GM23248 (cell line): ENCODE measurements around the gene MYRF. TPM values are rescaled to one million over a fixed set of nuclear protein-coding genes. Genes with fewer than 3 reads are reported as not detected.
A peak's percentile ranks its signal among the peaks of the same experiment; 100 is the strongest.

Source experiments
- DNase-seq: peaks from one replicate; pipeline ENCODE4 v3.0.0-alpha.2; 2015
- H2AFZ ChIP-seq: fragments of 200-600 bp; sonication (generic); 2 replicates; pipeline ENCODE4 v1.6.1; 2016; ENCODE audit warnings: antibody characterized with exemption
- H3F3A ChIP-seq: fragments of 200-600 bp; sonication (generic); 2 replicates; pipeline ENCODE4 v1.6.1; 2016; ENCODE audit warnings: mild to moderate bottlenecking, antibody characterized with exemption, mixed run types; ENCODE audit not compliant: insufficient read depth
- H3K27ac ChIP-seq: fragments of 200-600 bp; sonication (generic); 2 replicates; pipeline ENCODE4 v1.5.1; 2016; ENCODE audit warnings: mild to moderate bottlenecking
- H3K27me3 ChIP-seq: fragments of 200-600 bp; sonication (generic); replicated peaks from 2 replicates; pipeline ENCODE4 v1.6.1; 2016; ENCODE audit warnings: mild to moderate bottlenecking; ENCODE audit not compliant: insufficient read depth
- H3K36me3 ChIP-seq: fragments of 200-600 bp; sonication (generic); 2 replicates; pipeline ENCODE4 v1.6.1; 2016; ENCODE audit warnings: low read depth, mild to moderate bottlenecking
- H3K4me1 ChIP-seq: fragments of 200-600 bp; sonication (generic); 2 replicates; pipeline ENCODE4 v1.6.1; 2016; ENCODE audit warnings: mild to moderate bottlenecking; ENCODE audit not compliant: insufficient read depth
- H3K4me2 ChIP-seq: fragments of 200-600 bp; sonication (generic); one replicate; pipeline ENCODE4 v1.6.1; 2016; ENCODE audit warnings: mild to moderate bottlenecking; ENCODE audit not compliant: unreplicated experiment
- H3K4me3 ChIP-seq: fragments of 200-600 bp; sonication (generic); 2 replicates; pipeline ENCODE4 v1.5.1; 2016; ENCODE audit warnings: mild to moderate bottlenecking
- H3K79me2 ChIP-seq: fragments of 200-600 bp; sonication (generic); 2 replicates; pipeline ENCODE4 v1.6.1; 2016; ENCODE audit warnings: mild to moderate bottlenecking; ENCODE audit not compliant: insufficient read depth
- H3K9ac ChIP-seq: fragments of 200-600 bp; sonication (generic); 2 replicates; pipeline ENCODE4 v1.6.1; 2016; ENCODE audit warnings: mild to moderate bottlenecking
- H3K9me2 ChIP-seq: fragments of 200-600 bp; sonication (generic); 2 replicates; pipeline ENCODE4 v1.6.1; 2016; ENCODE audit warnings: mixed run types, mild to moderate bottlenecking, moderate library complexity; ENCODE audit not compliant: insufficient read depth
- H3K9me3 ChIP-seq: fragments of 200-600 bp; sonication (generic); one replicate; pipeline ENCODE4 v1.6.1; 2017; ENCODE audit warnings: low read depth
- H4K20me1 ChIP-seq: fragments of 200-600 bp; sonication (generic); 2 replicates; pipeline ENCODE4 v1.6.0; 2016; ENCODE audit not compliant: insufficient read depth
- EZH2 ChIP-seq: fragments of 200-600 bp; sonication (generic); IDR thresholded peaks from 2 replicates; pipeline ENCODE4 v1.6.1; 2018; ENCODE audit warnings: antibody characterized with exemption, mild to moderate bottlenecking; ENCODE audit not compliant: insufficient read depth, poor library complexity, severe bottlenecking
- EZH2phosphoT487 ChIP-seq: fragments of 200-600 bp; sonication (generic); IDR thresholded peaks from 2 replicates; pipeline ENCODE4 v1.6.1; 2018; ENCODE audit warnings: antibody characterized with exemption, moderate library complexity, mild to moderate bottlenecking, low read depth; ENCODE audit not compliant: insufficient read depth
- WGBS, 2 experiments: methylation state at CpG; one replicate each; pipeline ENCODE4 v1.1.6; 2015 to 2017; ENCODE audit warnings: low lambda C conversion rate in 2 of 2, low coverage in 1 of 2; ENCODE audit errors: missing lambda C conversion rate in 2 of 2; 5-methylcytosine and 5-hydroxymethylcytosine counted together
- in situ Hi-C: fragments of 300-500 bp; cut with MboI; formaldehyde crosslinking; loops from 2 replicates; pipeline ENCODE4 v1.15.0; 2020
- polyA plus RNA-seq: library from polyadenylated mRNA; unstranded; fragments of >200 nt; fragmentation: Nextera tagmentation; extraction: Ambion mirVana; gene quantifications from 2 replicates; pipeline ENCODE4 v1.2.1, GENCODE V29; 2016
- total RNA-seq: library from RNA; depleted of rRNA; stranded (reverse); fragments of >200 nt; shearing (Covaris generic); gene quantifications from 2 replicates; pipeline ENCODE4 v1.2.3, GENCODE V29; 2014

Gene MYRF
- total and polyA plus RNA-seq, 2 experiments from 2014 or later: 0.05 TPM; not detected in 1

DNA sequence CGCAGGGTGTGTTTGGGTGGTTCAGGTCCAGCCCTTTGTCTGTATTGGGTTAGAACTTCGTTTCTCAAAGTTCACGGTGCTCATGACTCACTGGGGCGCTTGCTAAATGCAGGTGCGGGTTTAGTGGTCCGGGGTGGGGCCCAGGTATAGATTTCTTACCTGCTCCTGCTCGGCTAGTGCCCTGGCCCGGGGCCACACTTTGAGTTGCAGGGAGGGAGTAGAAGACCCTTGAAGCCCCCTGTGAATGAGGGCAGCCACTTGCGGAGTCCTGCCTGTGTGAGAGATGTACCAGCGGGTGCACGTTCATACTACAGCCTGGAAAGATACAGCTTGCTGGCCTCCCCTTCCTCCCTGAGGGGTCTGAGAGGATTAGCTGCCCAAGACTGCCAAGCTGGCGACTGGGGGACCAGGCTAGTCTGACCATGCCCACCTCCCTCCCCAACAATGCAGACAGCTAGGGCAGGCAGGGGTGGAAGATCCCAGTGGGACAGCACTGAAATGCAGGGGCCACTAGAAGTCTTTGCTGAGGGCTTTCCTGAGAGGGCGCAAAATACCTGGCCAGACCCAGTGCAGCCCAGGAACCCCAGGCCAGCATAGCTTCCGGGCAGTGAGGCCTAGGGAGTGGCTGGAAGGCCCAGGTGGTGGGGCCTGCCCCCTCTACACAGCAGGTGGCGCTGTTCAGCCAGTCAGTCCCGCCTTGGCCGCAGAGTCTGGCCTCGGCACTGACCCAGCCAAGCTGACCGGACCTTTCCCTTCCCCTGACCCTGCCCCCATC is 5.1 kb upstream of the MYRF start:
- Histone ChIP-seq H3K4me3 (no peak overlapping the region), H2AFZ (no peak overlapping the region), H3K27me3 (no peaks in the 10 kb centered on the region), H4K20me1 (no peaks in the 10 kb centered on the region), H3K27ac (no peak overlapping the region), H3K9me2 (no peaks in the 10 kb centered on the region), H3K79me2 (no peaks in the 10 kb centered on the region), H3K4me2 (no peak overlapping the region), H3F3A (no peaks in the 10 kb centered on the region), H3K36me3 (no peaks in the 10 kb centered on the region), H3K9me3 (no peaks in the 10 kb centered on the region), H3K4me1 (0 out of 2 replicates have a peak, but pooled peaks cover 3% of the 10 kb centered on the region), H3K9ac (no peak overlapping the region)
- peak; percentile 74 for DNase-seq
- WGBS, 2 experiments: 37 to 40% methylated on average over 19 of the region's 19 CpGs
- in situ Hi-C loops: no loop called here
- TF ChIP-seq EZH2phosphoT487 (no peak), EZH2 (no peak)

DNA sequence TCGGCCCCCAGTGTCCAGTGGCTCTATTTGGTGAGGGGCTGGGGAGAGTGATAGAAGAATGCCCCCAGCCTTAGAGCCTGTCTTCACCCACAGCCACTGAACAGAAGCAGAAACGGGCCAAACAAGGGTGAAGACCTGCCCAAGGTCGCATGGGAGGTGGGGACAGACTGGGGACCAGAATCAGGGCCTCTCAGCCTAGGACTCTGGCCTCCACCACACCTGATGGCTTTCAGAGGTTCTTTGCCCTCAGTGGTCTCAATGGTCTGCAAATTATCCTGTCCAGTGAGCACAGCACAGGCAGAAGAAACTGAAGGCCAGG is 4.5 kb upstream of the MYRF start:
- no peaks in the 10 kb centered on the region for H3K9me3 ChIP-seq
- H3K4me2 ChIP-seq: no peak overlapping the region
- no peaks in the 10 kb centered on the region for H3K79me2 ChIP-seq
- H3K27ac ChIP-seq: no peak overlapping the region
- H3K9ac ChIP-seq: no peak overlapping the region
- H4K20me1 ChIP-seq: no peaks in the 10 kb centered on the region
- WGBS, 2 experiments: 35 to 37% methylated on average over 3 of the region's 3 CpGs
- H3K4me1 ChIP-seq: 0 out of 2 replicates have a peak, but pooled peaks cover 3% of the 10 kb centered on the region
- in situ Hi-C loops: no loop called here
- H3K4me3 ChIP-seq: no peak overlapping the region
- TF ChIP-seq EZH2phosphoT487: no peak
- no peak for TF ChIP-seq EZH2
- H3K27me3 ChIP-seq: no peaks in the 10 kb centered on the region
- no peaks in the 10 kb centered on the region for H3K36me3 ChIP-seq
- no peak overlapping the region for H2AFZ ChIP-seq
- H3K9me2 ChIP-seq: no peaks in the 10 kb centered on the region
- H3F3A ChIP-seq: no peaks in the 10 kb centered on the region
- DNase-seq: no peak

DNA sequence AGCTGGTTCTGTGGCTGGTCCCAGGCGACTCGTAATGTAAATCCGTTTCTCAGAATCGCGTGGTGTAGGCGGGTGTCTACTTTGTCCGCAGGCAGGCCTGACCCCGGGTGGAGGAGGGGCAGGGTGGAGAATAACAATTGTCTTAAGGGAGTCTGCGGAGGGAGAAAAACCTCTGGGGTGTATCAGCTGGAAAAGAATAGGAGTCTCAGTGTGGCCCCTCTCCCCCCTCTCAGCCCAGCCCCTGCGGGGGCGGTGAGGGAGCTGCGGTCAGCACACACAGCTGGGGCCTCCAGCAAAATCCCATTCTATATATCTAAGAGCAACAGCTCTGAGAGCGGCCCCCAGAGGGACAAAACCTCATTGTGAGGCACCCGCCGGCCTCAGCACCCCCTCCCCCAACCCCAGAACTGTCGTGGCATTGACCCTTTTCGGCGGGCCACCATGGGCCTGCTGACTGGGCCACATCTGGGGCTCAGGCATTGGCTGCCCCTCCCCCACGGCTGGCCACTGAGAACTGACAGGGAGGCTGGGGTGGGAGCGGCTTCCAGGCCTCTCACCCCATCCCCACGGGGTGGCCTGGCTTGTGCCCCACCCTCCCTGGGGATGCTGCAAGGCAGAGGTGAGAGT is 2.7 kb upstream of the MYRF start:
- Histone ChIP-seq H3K36me3 (no peaks in the 10 kb centered on the region), H3K4me2 (no peak overlapping the region), H3K4me1 (0 out of 2 replicates have a peak, but pooled peaks cover 3% of the 10 kb centered on the region), H2AFZ (no peak overlapping the region), H3K9me3 (no peaks in the 10 kb centered on the region), H3F3A (no peaks in the 10 kb centered on the region), H3K9me2 (no peaks in the 10 kb centered on the region), H3K27ac (no peak overlapping the region), H3K27me3 (no peaks in the 10 kb centered on the region), H3K9ac (no peak overlapping the region), H3K4me3 (no peak overlapping the region), H3K79me2 (no peaks in the 10 kb centered on the region), H4K20me1 (no peaks in the 10 kb centered on the region)
- WGBS, 2 experiments: 73% methylated on average over 17 to 21 of the region's 21 CpGs
- no peak for DNase-seq
- in situ Hi-C loops: no loop called here
- no peak for TF ChIP-seq EZH2
- TF ChIP-seq EZH2phosphoT487: no peak

DNA sequence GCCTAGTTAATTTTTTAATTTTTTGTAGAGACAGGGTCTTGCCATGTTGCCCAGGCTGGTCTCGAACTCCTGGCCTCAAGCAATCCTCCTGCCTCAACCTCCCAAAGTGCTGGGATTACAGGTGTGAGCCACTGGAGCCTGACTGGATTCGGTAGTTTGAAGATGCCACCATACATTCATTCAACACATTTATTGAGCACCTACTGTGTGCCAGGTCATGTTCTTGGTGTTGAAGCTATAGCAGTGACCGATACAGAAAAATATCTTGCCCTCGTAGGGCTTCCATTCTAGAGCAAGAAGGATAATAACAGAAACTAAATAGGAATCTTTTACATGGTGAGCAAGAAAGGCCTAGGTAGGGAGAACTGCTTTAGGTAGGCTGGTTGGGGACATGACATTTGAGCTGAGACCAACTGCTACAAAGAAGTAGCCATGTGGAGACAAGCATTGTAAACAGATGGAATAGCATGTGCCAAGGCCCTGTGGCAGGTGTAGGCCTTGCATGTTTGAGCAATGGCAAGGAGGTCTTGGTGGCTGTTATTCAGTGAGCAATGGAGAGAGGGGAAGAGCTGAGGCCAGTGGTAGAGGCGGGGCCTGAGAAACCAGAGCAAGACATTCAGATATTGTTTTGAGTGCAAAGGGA is 1.7 kb upstream of the MYRF start:
- Histone ChIP-seq H3K27ac (no peak overlapping the region), H3K4me2 (no peak overlapping the region), H3K79me2 (no peaks in the 10 kb centered on the region), H3K9ac (no peak overlapping the region), H3K4me1 (0 out of 2 replicates have a peak, but pooled peaks cover 3% of the 10 kb centered on the region), H3F3A (no peaks in the 10 kb centered on the region), H3K9me2 (no peaks in the 10 kb centered on the region), H2AFZ (no peak overlapping the region), H4K20me1 (no peaks in the 10 kb centered on the region), H3K27me3 (no peaks in the 10 kb centered on the region), H3K36me3 (no peaks in the 10 kb centered on the region), H3K4me3 (no peak overlapping the region), H3K9me3 (no peaks in the 10 kb centered on the region)
- DNase-seq: no peak
- TF ChIP-seq EZH2phosphoT487 (no peak), EZH2 (no peak)
- in situ Hi-C loops: no loop called here
- 90 to 91% methylated on average over 5 of the region's 5 CpGs for WGBS, 2 experiments
